HG03565 (cell line): ENCODE results near the gene CFAP141.

Experiments used
- ATAC-seq: cut with Tn5 transposase; IDR thresholded peaks from one replicate; pipeline ENCODE4 v1.9.1; 2021; ENCODE audit warnings: mild to moderate bottlenecking, moderate library complexity; ENCODE audit not compliant: unreplicated experiment

Gene CFAP141

DNA sequence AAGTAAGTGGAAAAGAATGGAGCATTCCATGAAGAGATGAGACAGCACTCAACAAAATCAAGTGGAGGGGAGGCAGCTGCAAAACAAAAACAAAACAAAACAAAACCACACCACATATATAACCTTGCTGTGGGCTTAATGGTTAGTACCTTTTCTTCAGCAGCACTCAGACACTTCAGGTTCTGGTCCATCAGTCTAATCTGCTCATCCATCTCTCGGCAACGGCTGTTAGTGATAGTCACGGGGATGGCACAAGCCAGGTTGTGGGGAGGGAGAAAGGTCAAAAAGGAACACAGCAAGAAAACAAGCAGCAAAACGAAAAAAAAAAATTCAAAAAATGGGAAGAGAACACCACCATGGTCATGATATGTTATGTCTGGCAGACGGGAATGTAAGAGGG lies 34.3 kb downstream of the CFAP141 start:
- no peak for ATAC-seq

DNA sequence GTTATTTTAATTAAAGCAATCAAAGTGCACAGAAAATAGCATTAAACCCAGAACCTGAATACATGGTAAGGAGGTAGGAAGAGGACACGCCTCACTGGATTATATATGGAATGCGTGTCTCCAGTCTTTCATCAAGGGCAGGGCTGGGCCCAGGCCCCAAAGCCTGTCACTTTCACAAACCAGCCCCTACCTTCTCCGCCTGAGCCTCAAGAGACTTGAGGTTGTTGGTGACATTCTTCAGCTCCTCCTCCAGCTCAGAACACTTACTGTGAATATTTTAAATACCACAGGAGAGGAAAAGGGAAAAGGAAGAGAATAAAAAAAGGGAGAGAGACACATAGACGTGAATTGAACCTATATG lies 34.9 kb downstream of the CFAP141 start:
- no peak for ATAC-seq

DNA sequence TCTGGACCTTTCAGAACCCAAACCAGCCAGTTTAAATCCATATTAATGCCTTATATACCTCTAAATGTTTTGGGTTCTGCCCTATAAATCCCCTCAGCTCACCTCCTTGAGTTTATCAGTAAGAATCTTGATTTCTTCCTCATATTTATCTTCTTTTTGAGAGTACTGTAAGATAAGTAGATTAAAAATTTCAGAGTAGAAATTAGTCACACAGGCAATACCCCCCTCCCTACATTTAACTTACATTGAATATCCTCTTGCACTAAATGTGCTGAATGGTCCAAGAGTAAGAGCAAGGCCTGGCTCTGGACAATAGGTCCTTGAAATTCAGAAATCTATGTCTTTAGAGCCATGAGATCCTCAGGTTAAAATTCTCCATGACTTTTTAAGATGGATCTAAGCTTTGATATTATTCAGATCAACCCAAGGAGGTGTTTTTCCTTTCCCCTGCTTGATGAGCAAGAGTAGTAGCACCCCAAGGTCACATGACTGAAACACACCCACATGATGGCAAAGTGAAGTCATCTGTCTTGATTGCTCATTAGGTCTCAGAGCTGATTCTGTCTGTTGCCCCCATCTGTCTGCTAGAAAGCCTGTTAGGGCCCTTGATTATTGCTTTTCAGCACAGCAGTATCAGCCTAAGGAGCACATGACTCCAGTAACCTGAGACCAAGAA lies 35.4 kb downstream of the CFAP141 start:
- ATAC-seq = no peak

DNA sequence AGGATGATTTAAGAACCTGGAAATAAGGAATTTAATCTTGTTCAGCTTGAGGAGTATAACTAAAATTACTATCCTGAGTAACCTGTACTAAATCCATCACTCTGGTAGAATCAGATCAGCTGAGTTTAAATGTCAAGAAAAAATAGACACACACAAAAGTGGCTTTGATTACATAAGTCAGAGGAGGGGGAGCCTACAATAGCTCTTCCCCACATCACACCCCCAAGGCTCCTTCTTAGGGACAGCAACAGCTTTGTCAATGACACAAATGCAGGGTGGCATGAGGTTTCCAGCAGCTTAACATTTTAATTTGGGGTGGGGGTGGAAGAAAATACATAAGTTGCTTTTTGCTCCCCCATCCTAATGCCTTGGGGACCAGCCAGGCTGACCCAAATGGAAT lies 38.7 kb downstream of the CFAP141 start:
- no peak for ATAC-seq

DNA sequence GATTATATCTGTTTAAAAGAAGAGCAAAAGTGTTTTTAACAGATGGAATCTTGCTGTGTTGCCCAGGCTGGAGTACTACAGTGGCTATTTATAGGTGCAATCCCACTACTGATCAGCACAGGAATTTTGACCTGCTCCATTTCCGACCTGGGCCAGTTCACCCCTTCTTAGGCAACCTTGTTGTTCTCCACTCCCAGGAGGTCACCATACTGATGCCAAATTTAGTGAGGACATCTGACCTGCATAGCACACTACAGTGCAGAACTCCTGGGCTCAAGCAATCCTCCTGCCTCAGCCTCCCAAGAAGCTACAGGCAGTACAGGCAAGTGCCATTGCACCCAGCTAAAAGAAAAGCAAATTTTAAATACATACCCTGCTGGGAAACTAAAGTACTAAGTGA lies 39.9 kb downstream of the CFAP141 start:
- ATAC-seq = no peak

DNA sequence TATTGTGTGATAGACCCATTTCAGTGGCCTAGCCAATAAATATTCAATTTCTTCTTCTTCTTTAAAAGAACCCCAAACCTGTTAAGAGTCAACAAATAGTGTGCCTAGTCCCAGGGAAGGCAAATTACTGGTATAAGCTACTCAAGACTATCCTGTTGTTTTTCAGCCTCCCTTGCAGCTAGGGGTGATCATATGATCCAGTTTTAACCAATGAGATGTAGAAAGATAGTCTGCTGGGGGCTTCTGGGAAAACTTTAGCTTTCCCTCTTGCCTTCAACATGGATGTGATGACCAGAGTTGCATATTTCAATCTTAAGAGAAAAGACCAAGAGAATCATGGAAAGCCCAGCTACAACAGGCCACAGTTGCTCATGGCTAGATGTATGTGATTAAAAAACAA lies 46.6 kb downstream of the CFAP141 start:
- ATAC-seq = no peak

DNA sequence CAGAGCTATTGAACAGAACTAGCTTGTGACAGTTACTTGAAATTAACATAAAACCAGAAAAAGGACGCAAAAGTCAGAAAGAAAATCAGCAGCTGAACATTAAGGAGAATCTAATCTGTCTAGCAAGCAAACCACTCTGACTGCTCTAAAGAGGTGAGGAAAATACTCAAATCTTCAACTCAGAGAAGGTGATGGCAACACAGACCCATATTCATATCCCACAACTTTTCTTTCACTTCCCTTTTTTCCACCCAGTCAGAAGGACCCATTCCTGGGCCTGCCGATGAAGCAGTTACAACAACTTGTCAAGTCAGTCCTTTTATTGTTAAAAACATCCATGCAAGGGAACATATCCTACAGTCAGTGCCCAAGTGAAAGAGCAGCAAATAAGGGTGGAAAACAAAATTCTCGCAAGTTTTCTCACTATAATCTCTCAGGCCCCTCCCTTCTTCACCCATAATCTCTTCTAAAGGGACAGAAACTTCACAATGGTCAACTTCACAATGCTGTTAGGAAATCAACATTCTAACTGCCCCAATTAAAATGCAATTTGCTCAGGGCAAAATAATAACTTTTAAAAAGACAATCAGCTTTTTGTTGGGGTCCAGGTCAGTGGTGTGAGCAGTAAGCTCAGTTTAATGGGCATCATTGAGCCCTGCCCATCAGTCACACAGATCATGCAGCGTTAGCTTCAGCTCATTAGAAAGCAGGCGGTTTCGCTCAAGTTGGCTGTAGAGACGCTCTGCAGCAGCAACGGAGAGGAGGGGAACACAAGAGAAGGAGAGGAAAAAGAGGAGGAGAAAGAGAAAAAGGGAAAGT lies 47.6 kb downstream of the CFAP141 start:
- ATAC-seq = no peak

DNA sequence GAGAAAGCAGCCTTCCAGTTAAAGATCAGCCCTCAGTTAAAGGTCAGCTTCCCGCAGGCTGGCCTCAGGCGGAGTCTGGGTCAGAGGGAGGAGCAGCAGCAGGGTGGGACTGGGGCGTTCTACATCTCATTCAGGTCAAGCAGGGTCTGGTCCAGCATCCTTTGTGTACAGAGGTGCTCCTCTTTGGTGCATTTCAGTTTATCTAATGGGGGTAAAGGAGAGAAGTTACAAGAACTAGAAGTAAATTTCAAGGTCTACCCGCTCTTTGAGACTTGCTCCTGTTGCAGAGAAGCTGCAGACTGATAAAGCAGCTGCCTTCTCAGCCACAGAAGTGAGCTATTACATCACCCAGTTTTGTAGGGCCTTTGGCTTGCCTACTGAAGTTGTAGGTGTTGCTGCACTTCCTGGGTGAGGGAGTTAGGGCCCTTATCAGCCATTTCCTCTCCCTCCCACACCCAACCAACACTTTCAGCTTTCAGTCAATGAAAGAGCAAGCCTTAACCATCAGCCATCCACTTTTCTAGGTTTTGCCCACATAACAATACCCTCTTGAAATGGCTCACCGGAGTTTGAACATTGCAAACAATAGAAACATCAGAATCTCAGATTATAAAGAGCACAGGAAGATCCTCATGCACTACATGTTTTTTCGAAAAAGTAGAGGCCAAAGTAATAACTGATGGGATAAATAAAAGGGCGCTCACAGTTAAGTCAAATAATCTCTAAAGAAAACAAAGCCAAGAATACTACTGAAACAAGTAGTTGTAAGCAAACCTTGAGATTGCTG lies 48.4 kb downstream of the CFAP141 start:
- peak; percentile 78 for ATAC-seq

DNA sequence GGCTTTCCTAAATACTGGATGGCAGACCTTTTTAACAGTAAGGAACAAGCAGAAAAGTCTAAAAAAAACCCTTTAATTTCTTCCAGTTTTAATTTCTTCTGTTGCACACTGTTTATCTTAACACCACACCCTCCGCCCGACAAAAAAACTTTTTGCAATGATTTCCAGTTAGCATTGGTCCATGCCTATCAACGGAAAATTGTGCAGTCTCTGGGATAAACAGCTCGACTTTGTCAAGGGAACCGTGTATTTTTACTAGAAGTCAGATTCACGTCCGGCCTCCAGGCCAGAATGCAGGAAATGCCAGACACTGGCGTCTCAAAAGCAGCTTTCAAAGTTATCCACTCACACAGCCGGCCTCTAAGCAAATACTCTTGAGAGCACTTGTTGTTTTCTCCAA lies 50.9 kb downstream of the CFAP141 start:
- ATAC-seq = no peak

DNA sequence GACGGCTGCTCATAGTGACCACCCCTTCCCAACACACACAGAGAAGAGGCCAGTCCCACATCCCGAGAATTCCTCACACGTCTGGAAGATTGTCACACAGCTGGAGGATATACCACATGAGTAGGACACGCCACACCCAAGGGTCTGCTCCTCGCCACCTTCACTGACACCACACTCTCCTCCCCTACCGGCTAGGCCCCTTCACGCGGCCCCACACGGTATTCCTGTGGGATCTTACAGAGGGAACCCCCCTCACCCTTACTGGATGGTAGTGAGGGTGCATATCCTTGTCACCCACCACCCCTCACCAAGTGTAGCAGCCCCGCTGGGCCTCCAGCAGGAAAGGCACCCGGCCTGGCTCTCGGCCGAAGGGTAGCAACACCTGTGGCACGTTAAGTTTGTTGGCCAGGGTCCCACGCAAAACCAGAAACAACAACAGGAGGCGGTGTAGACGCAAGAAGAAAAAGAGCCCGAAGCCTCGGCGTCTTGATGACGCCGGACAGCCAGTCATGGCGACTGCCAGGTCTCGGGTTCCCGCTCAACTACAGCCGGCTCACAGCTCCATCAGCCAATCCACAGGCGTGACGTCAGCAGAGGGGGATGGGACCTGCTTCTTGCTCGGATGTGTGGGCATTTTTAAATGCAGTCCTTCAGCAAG lies 51.5 kb downstream of the CFAP141 start, which contains the start of gene NUP210L:
NUP210L (minus strand) TSS at position 540 of the 658 bp plus-strand sequence.
- ATAC-seq = no peak

DNA sequence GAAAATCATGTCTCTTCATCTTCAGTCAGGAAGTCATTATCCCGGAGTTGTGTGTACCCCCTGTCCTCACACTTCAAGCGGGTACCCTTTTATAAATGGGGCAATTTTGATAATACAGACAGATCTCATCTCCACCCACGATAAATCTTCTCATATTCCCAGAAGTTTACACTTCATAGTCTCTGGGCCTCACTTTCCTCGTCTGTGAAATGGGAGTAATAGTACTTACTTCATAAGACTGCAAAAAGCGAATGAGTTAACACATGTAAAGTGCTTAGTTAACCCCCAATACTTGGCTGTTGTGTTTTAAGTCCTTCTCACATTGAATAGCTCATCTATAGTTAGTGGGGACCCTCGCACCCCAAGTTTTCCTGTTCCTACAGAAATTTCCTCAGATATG lies 52.1 kb downstream of the CFAP141 start:
- no peak for ATAC-seq

DNA sequence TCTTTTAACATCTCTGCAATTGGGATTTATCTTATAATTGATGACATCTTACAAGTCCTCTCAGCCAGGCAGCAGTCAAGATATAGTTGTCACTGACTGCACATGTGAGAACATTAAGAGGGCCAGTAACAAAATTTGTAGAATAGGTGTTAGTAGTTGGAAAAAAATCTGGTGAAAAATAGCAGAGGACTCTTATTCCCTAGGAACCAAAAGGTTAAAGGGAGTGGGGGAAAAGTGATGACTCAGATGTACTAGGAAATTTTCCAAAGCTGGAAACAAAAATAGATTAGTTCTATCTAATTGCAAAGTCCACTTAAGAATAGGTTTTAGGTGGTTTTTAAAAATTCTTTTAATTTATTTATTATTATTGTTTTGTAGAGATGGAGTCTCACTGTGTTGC lies 54.8 kb downstream of the CFAP141 start:
- ATAC-seq = no peak
